Endothelial cell of umbilical vein (primary cell): ENCODE results near the gene MIX23.

Experiments
- EZH2 ChIP-seq: IDR thresholded peaks from 2 replicates; pipeline ENCODE4 v1.6.1; 2012; ENCODE audit warnings: borderline replicate concordance, low read depth, mild to moderate bottlenecking, moderate library complexity, low read length, inconsistent platforms; ENCODE audit not compliant: severe bottlenecking
- FOS ChIP-seq: IDR thresholded peaks from 2 replicates; pipeline ENCODE4 v1.6.1; 2011; ENCODE audit warnings: mild to moderate bottlenecking, low read length, moderate library complexity, borderline replicate concordance; ENCODE audit not compliant: insufficient read depth
- POLR2A ChIP-seq: IDR thresholded peaks from 2 replicates; pipeline ENCODE4 v1.6.1; 2012; ENCODE audit warnings: low read depth, mild to moderate bottlenecking, control low read depth, low read length
- POLR2AphosphoS5 ChIP-seq: IDR thresholded peaks from 2 replicates; pipeline ENCODE4 v1.6.1; 2012; ENCODE audit warnings: low read depth, mild to moderate bottlenecking, control low read depth, low read length, moderate library complexity; ENCODE audit not compliant: insufficient read depth
- TF ChIP-seq, protein P1 (sequence below), 2 donors: IDR thresholded peaks; 1 replicate in 1 of 2; 2 replicates in 1 of 2; pipeline ENCODE4 v1.5.1; 2011; ENCODE audit warnings: low read length in 2 of 2, mild to moderate bottlenecking in 2 of 2, moderate library complexity in 2 of 2, control low read depth in 1 of 2, inconsistent platforms in 1 of 2, low read depth in 1 of 2; ENCODE audit not compliant: insufficient read depth in 1 of 2; ENCODE audit errors: extremely low read depth in 1 of 2
- TF ChIP-seq, protein P2 (sequence below): IDR thresholded peaks from 2 replicates; pipeline ENCODE4 v1.6.1; 2011; ENCODE audit not compliant: insufficient read depth, insufficient read length

DNA sequence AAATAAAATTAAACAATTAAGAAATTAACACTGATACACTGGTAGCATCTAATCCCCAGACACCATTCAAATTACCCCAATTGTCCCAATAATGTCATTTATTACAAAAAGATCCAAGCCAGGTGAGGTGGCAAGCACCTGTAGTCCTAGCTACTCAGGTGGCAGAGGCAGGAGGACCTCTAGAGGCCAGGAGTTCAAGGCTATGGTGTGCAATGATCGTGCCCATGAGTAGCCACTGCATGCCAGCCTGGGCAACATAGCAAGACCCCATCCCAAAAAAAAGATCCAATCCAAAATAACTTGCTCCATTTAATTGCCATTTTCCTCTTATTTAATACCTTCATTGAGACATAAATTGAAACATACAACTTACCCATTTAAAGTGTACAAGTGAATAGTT is 40.2 kb downstream of the MIX23 start:
- TF ChIP-seq EZH2 = no peak
- TF ChIP-seq, protein P1, sequence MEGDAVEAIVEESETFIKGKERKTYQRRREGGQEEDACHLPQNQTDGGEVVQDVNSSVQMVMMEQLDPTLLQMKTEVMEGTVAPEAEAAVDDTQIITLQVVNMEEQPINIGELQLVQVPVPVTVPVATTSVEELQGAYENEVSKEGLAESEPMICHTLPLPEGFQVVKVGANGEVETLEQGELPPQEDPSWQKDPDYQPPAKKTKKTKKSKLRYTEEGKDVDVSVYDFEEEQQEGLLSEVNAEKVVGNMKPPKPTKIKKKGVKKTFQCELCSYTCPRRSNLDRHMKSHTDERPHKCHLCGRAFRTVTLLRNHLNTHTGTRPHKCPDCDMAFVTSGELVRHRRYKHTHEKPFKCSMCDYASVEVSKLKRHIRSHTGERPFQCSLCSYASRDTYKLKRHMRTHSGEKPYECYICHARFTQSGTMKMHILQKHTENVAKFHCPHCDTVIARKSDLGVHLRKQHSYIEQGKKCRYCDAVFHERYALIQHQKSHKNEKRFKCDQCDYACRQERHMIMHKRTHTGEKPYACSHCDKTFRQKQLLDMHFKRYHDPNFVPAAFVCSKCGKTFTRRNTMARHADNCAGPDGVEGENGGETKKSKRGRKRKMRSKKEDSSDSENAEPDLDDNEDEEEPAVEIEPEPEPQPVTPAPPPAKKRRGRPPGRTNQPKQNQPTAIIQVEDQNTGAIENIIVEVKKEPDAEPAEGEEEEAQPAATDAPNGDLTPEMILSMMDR (IDR thresholded peaks at IDR 0.05; ENCODE audit: extremely low read depth in 1 of 2, insufficient read depth in 1 of 2, low read depth in 1 of 2, low read length in 2 of 2) = no peak
- no peak for TF ChIP-seq POLR2AphosphoS5
- no peak for TF ChIP-seq POLR2A
- TF ChIP-seq, protein P2, sequence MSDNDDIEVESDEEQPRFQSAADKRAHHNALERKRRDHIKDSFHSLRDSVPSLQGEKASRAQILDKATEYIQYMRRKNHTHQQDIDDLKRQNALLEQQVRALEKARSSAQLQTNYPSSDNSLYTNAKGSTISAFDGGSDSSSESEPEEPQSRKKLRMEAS = no peak
- no peak for TF ChIP-seq FOS
